Measurements from ENCODE around the gene TBL1XR1.
"Not testable (repeated sequence)": the region's sequence is repeated elsewhere in the genome, so short reads cannot be mapped to it uniquely, and the experiment has no call there.

TBL1XR1 gene

DNA sequence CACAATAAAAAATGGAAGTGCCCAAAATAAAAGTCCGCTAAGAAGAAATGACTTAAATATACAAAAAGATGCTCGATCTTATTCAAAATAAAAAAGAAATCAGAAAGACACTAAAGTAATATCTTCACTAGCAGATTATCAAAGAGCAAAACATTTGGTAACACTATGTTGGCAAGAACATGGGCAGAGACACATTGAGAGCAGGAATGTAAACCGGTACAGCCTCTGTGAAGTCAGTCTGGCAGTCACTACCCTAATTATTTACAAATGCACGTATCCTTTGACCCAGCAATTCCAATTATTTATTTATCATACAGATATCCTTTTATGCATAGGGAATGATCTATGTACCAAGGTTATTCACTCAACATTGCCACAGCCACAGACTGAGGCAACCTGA, 34.5 kb downstream of the TBL1XR1 start:
- peaks cover 78% of the 10 kb centered on the region for H3K4me1 ChIP-seq (ENCODE audit: low read depth, poor library complexity, severe bottlenecking)
- no peak overlapping the region for H3K4me2 ChIP-seq
- TF ChIP-seq, protein P1, sequence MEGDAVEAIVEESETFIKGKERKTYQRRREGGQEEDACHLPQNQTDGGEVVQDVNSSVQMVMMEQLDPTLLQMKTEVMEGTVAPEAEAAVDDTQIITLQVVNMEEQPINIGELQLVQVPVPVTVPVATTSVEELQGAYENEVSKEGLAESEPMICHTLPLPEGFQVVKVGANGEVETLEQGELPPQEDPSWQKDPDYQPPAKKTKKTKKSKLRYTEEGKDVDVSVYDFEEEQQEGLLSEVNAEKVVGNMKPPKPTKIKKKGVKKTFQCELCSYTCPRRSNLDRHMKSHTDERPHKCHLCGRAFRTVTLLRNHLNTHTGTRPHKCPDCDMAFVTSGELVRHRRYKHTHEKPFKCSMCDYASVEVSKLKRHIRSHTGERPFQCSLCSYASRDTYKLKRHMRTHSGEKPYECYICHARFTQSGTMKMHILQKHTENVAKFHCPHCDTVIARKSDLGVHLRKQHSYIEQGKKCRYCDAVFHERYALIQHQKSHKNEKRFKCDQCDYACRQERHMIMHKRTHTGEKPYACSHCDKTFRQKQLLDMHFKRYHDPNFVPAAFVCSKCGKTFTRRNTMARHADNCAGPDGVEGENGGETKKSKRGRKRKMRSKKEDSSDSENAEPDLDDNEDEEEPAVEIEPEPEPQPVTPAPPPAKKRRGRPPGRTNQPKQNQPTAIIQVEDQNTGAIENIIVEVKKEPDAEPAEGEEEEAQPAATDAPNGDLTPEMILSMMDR (conservative IDR thresholded peaks at IDR 0.05; ENCODE audit: low read depth, low read length) = no peak
- no peak overlapping the region for H3K27ac ChIP-seq
- H2AFZ ChIP-seq (ENCODE audit: low read depth) = no peak overlapping the region
- peaks cover 100% of the 10 kb centered on the region for H3K79me2 ChIP-seq (ENCODE audit: insufficient read depth, low read depth)
- H3K36me3 ChIP-seq (ENCODE audit: insufficient read depth) = no peaks in the 10 kb centered on the region; the same call in 1 of the 2 replicates
- H3K4me3 ChIP-seq (IDR thresholded peaks at IDR 0.05; ENCODE audit: insufficient read depth, low read depth, low read length) = no peak overlapping the region
- peaks cover 94% of the 10 kb centered on the region for H4K20me1 ChIP-seq (ENCODE audit: insufficient read depth)
- no peaks in the 10 kb centered on the region for H3K27me3 ChIP-seq (ENCODE audit: insufficient read depth, low read depth)
- no peak overlapping the region for H3K9ac ChIP-seq

DNA sequence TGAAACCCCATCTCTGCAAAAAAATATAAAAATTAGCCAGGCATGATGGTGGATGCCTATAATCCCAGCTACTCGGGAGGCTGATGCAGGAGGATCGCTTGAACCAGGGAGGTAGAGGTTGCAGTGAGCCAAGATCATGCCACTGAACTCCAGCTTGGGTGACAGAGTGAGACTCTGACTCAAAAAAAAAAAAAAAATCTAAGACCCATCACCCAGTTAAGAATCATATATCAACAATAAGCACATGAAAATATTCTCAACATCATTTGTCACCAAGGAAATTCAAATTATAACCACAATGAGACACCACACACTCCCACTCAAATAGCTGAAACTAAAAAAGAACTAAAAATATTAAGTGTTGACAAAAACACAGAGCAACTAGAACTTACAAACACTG, 35.7 kb downstream of the TBL1XR1 start:
- not testable (repeated sequence) for H3K27me3 ChIP-seq (ENCODE audit: insufficient read depth, low read depth); H2AFZ ChIP-seq (ENCODE audit: low read depth); H3K9ac ChIP-seq; H3K4me2 ChIP-seq; H3K4me3 ChIP-seq (IDR thresholded peaks at IDR 0.05; ENCODE audit: insufficient read depth, low read depth, low read length); H3K27ac ChIP-seq; H3K36me3 ChIP-seq (ENCODE audit: insufficient read depth)
- H4K20me1 ChIP-seq (ENCODE audit: insufficient read depth) = peaks cover 91% of the 10 kb centered on the region
- peaks cover 75% of the 10 kb centered on the region for H3K4me1 ChIP-seq (ENCODE audit: low read depth, poor library complexity, severe bottlenecking)
- peaks cover 100% of the 10 kb centered on the region for H3K79me2 ChIP-seq (ENCODE audit: insufficient read depth, low read depth)

- H3K4me2 ChIP-seq = no peak overlapping the region
- TF ChIP-seq, protein P1 (conservative IDR thresholded peaks at IDR 0.05; ENCODE audit: low read depth, low read length) = no peak
- H3K36me3 ChIP-seq (ENCODE audit: insufficient read depth) = no peaks in the 10 kb centered on the region
- H3K27ac ChIP-seq = no peak overlapping the region
- H4K20me1 ChIP-seq (ENCODE audit: insufficient read depth) = peaks cover 65% of the 10 kb centered on the region
- peaks cover 76% of the 10 kb centered on the region for H3K4me1 ChIP-seq (ENCODE audit: low read depth, poor library complexity, severe bottlenecking)
- no peak overlapping the region for H3K9ac ChIP-seq
- H3K27me3 ChIP-seq (ENCODE audit: insufficient read depth, low read depth) = no peaks in the 10 kb centered on the region
- H2AFZ ChIP-seq (ENCODE audit: low read depth) = no peak overlapping the region
- H3K79me2 ChIP-seq (ENCODE audit: insufficient read depth, low read depth) = peaks cover 100% of the 10 kb centered on the region
- no peak overlapping the region for H3K4me3 ChIP-seq (IDR thresholded peaks at IDR 0.05; ENCODE audit: insufficient read depth, low read depth, low read length)
Observed at GRCh38 chr3:177158461-177158860, 38.8 kb downstream of the TBL1XR1 start.

GRCh38 chr3:177157492-177157891, 39.8 kb downstream of the TBL1XR1 start:
- TF ChIP-seq, protein P1 (conservative IDR thresholded peaks at IDR 0.05; ENCODE audit: low read depth, low read length) = no peak
- Histone ChIP-seq H3K36me3 (ENCODE audit: insufficient read depth) (no peaks in the 10 kb centered on the region), H3K9ac (no peak overlapping the region), H3K4me1 (ENCODE audit: low read depth, poor library complexity, severe bottlenecking) (peaks cover 81% of the 10 kb centered on the region), H2AFZ (ENCODE audit: low read depth) (no peak overlapping the region), H4K20me1 (ENCODE audit: insufficient read depth) (peaks cover 64% of the 10 kb centered on the region), H3K27ac (no peak overlapping the region), H3K4me3 (IDR thresholded peaks at IDR 0.05; ENCODE audit: insufficient read depth, low read depth, low read length) (no peak overlapping the region), H3K79me2 (ENCODE audit: insufficient read depth, low read depth) (peaks cover 100% of the 10 kb centered on the region), H3K27me3 (ENCODE audit: insufficient read depth, low read depth) (no peaks in the 10 kb centered on the region), H3K4me2 (no peak overlapping the region)

GRCh38 chr3:177154733-177155132, 42.5 kb downstream of the TBL1XR1 start:
- peaks cover 61% of the 10 kb centered on the region for H4K20me1 ChIP-seq (ENCODE audit: insufficient read depth)

More at GRCh38 chr3:177154733-177155132, 42.5 kb downstream of the TBL1XR1 start:
- Histone ChIP-seq H3K27me3 (ENCODE audit: insufficient read depth, low read depth) (no peaks in the 10 kb centered on the region), H3K4me3 (IDR thresholded peaks at IDR 0.05; ENCODE audit: insufficient read depth, low read depth, low read length) (no peak overlapping the region), H3K4me1 (ENCODE audit: low read depth, poor library complexity, severe bottlenecking) (peaks cover 89% of the 10 kb centered on the region), H3K9ac (no peak overlapping the region), H3K36me3 (ENCODE audit: insufficient read depth) (no peaks in the 10 kb centered on the region), H3K27ac (no peak overlapping the region), H3K79me2 (ENCODE audit: insufficient read depth, low read depth) (peaks cover 100% of the 10 kb centered on the region), H3K4me2 (no peak overlapping the region), H2AFZ (ENCODE audit: low read depth) (no peak overlapping the region)
- TF ChIP-seq, protein P1 (conservative IDR thresholded peaks at IDR 0.05; ENCODE audit: low read depth, low read length) = no peak
